CD4-positive, alpha-beta T cell (primary cell): ENCODE results near the gene RAB7A. TPM values are rescaled to one million over a fixed set of nuclear protein-coding genes. Genes with fewer than 3 reads are reported as not detected.

Experiments
- ATAC-seq: fragments of 200-7000 bp; cut with Tn5 transposase; one replicate; pipeline ENCODE4 v1.10.0; 2022; ENCODE audit warnings: mild to moderate bottlenecking; ENCODE audit not compliant: poor library complexity
- CTCF ChIA-PET: fragments of 350-600 bp; sonication (Branson Sonifier 250); formaldehyde crosslinking; loops from one replicate; lab custom pipeline; 2021; ENCODE audit warnings: antibody characterized with exemption, inconsistent platforms; lab: Charles Lee
- POLR2A ChIA-PET: fragments of 350-600 bp; sonication (Branson Sonifier 250); formaldehyde crosslinking; loops from one replicate; lab custom pipeline; 2021; ENCODE audit warnings: antibody characterized with exemption, inconsistent platforms; lab: Charles Lee
- DNase-seq, 14 experiments: peaks; one replicate each; pipeline ENCODE4 v3.0.0-alpha.2; 2013 to 2020; ENCODE audit warnings: mixed read lengths in 2 of 14
- H3K27ac ChIP-seq, 2 donors: one replicate each; pipeline versions ENCODE4 v1.5.1 to v1.7.0; 2013; ENCODE audit warnings: low read length in 2 of 2, low read depth in 1 of 2, mild to moderate bottlenecking in 1 of 2
- H3K27me3 ChIP-seq, 2 experiments: 1 replicate in 1 of 2; 2 replicates in 1 of 2; pipeline versions ENCODE4 v1.6.1 to v1.7.0; 2013; ENCODE audit warnings: low read length in 2 of 2, control low read depth in 1 of 2, mild to moderate bottlenecking in 1 of 2, moderate library complexity in 1 of 2; ENCODE audit not compliant: insufficient read depth in 2 of 2, control insufficient read depth in 1 of 2
- H3K36me3 ChIP-seq: one replicate; pipeline ENCODE4 v1.6.1; 2013; ENCODE audit warnings: low read length, control low read depth; ENCODE audit not compliant: insufficient read depth
- H3K4me1 ChIP-seq: one replicate; pipeline ENCODE4 v1.6.1; 2013; ENCODE audit warnings: low read length, control low read depth; ENCODE audit not compliant: insufficient read depth
- H3K4me3 ChIP-seq: one replicate; pipeline ENCODE4 v1.5.1; 2013; ENCODE audit warnings: mild to moderate bottlenecking, low read length, moderate library complexity
- H3K9me3 ChIP-seq, 2 experiments: 1 replicate in 1 of 2; 2 replicates in 1 of 2; pipeline versions ENCODE4 v1.6.1 to v1.7.0; 2013; ENCODE audit warnings: low read length in 2 of 2, mild to moderate bottlenecking in 2 of 2, control low read depth in 1 of 2, moderate library complexity in 1 of 2; ENCODE audit not compliant: control insufficient read depth in 1 of 2, insufficient read depth in 1 of 2
- H3K27ac Mint-ChIP-seq: one replicate; pipeline ENCODE4 v1.8.0; 2020; ENCODE audit warnings: mixed read lengths
- H3K27me3 Mint-ChIP-seq: one replicate; pipeline ENCODE4 v1.8.0; 2021; ENCODE audit warnings: mixed read lengths
- H3K36me3 Mint-ChIP-seq: one replicate; pipeline ENCODE4 v1.8.0; 2021; ENCODE audit warnings: low read depth, mixed read lengths
- H3K4me1 Mint-ChIP-seq: one replicate; pipeline ENCODE4 v1.8.0; 2021; ENCODE audit warnings: low read depth, mixed read lengths
- H3K4me3 Mint-ChIP-seq: one replicate; pipeline ENCODE4 v1.8.0; 2020; ENCODE audit warnings: mild to moderate bottlenecking, mixed read lengths
- H3K9me3 Mint-ChIP-seq: one replicate; pipeline ENCODE4 v1.8.0; 2020; ENCODE audit warnings: mixed read lengths
- CTCF ChIP-seq: fragments of 200-600 bp; IDR thresholded peaks from one replicate; pipeline ENCODE4 v1.8.0; 2022; ENCODE audit warnings: antibody characterized with exemption, mild to moderate bottlenecking
- intact Hi-C, 2 experiments: fragments of 100-400 bp; cut with DNase I in 1 of 2; cut with micrococcal nuclease in 1 of 2; formaldehyde crosslinking; loops; one replicate each; pipeline versions ENCODE4 v1.15.1 to v1.9.0; 2023 to 2025; cut with DNase I, micrococcal nuclease
- total RNA-seq, 174 experiments: library from RNA in 2 of 174; stranded (reverse) in 2 of 174; gene quantifications; one replicate each; pipeline ENCODE4 v1.2.3 and lab custom pipeline; 2021 to 2026

Gene RAB7A
- total RNA-seq, 2 experiments from 2014 or later: 113 to 121 TPM

- no peaks in the 10 kb centered on the region for H3K36me3 ChIP-seq
- H3K27ac ChIP-seq: no peak overlapping the region
- peaks cover 27% of the 10 kb centered on the region for H3K36me3 Mint-ChIP-seq
- no peaks in the 10 kb centered on the region for H3K4me1 ChIP-seq
- no peaks in the 10 kb centered on the region for H3K27me3 ChIP-seq
- ChIA-PET CTCF (no interaction called here), POLR2A (no interaction called here)
- no peak overlapping the region for H3K27ac Mint-ChIP-seq
- no peaks in the 10 kb centered on the region for H3K4me1 Mint-ChIP-seq
- H3K9me3 ChIP-seq: peaks cover 29 to 30% of the 10 kb centered on the region in 2 experiments
- no peaks in the 10 kb centered on the region for H3K9me3 Mint-ChIP-seq
- no peak overlapping the region for H3K4me3 ChIP-seq
- H3K27me3 Mint-ChIP-seq: no peaks in the 10 kb centered on the region
- no peak for TF ChIP-seq CTCF
- no peak for DNase-seq
- no peak for ATAC-seq
- H3K4me3 Mint-ChIP-seq: no peak overlapping the region
- intact Hi-C loops: no loop called here
Observed at GRCh38 chr3:128863560-128863959, 137.6 kb downstream of the RAB7A start.

Other genes with a start within 250 kb of the RAB7A start
- under 1 TPM; 0.16 to 0.17 TPM for gene GATA2, start 233.0 kb upstream of the RAB7A start, total RNA-seq
- gene RPN1, start 75.4 kb upstream of the RAB7A start, total RNA-seq: 10 to 100 TPM; 67.7 to 72.6 TPM
- 10 to 100 TPM; 64.8 to 71.6 TPM for gene ACAD9, start 153.4 kb downstream of the RAB7A start, total RNA-seq